K562 (cell line): ENCODE results near the gene SPDYE16. TPM values are rescaled to one million over a fixed set of nuclear protein-coding genes. Genes with fewer than 3 reads are reported as not detected.

Source experiments
- ARNT ChIP-seq, 2 experiments: fragments of 450-650 bp; IDR thresholded peaks; 2 replicates each; pipeline ENCODE4 v1.6.1; 2016; ENCODE audit warnings: mild to moderate bottlenecking in 1 of 2
- CREB3L1 ChIP-seq: fragments of 450-650 bp; IDR thresholded peaks from 2 replicates; pipeline ENCODE4 v1.6.1; 2014; ENCODE audit warnings: low read depth, mild to moderate bottlenecking, moderate library complexity, borderline replicate concordance
- HMBOX1 ChIP-seq: sonication (generic); IDR thresholded peaks from 2 replicates; pipeline ENCODE4 v1.6.1; 2016
- HNRNPLL ChIP-seq: fragments of 200-400 bp; formaldehyde crosslinking; IDR thresholded peaks from 2 replicates; pipeline ENCODE4 v1.6.1; 2017; ENCODE audit warnings: low read length, low read depth, mild to moderate bottlenecking; ENCODE audit not compliant: poor library complexity, severe bottlenecking
- MEF2A ChIP-seq: IDR thresholded peaks from 2 replicates; pipeline ENCODE4 v1.6.1; 2011; ENCODE audit warnings: low read depth, mild to moderate bottlenecking, low read length, moderate library complexity; ENCODE audit not compliant: control insufficient read depth
- NELFE ChIP-seq: IDR thresholded peaks from 2 replicates; pipeline ENCODE4 v1.6.1; 2011; ENCODE audit warnings: mild to moderate bottlenecking; ENCODE audit not compliant: insufficient read depth, insufficient read length
- PKNOX1 ChIP-seq: fragments of 450-650 bp; IDR thresholded peaks from 2 replicates; pipeline ENCODE4 v1.6.1; 2016
- PTTG1 ChIP-seq: fragments of 450-650 bp; IDR thresholded peaks from 2 replicates; pipeline ENCODE4 v1.6.1; 2016; ENCODE audit warnings: low read depth, mild to moderate bottlenecking, missing genetic modification characterization, missing compliant biosample characterization
- SAP30 ChIP-seq: fragments of 200-600 bp; sonication (generic); IDR thresholded peaks from 2 replicates; pipeline ENCODE4 v1.6.1; 2012; ENCODE audit warnings: borderline replicate concordance, low read depth, mild to moderate bottlenecking, moderate library complexity, low read length, control low read depth, inconsistent platforms; ENCODE audit not compliant: insufficient read depth, poor library complexity, severe bottlenecking
- SMARCA5 ChIP-seq: fragments of 450-650 bp; IDR thresholded peaks from 2 replicates; pipeline ENCODE4 v1.6.1; 2016
- SOX6 ChIP-seq: fragments of 450-650 bp; IDR thresholded peaks from 2 replicates; pipeline ENCODE4 v1.6.1; 2014; ENCODE audit warnings: mild to moderate bottlenecking
- TAF9B ChIP-seq: fragments of 450-650 bp; IDR thresholded peaks from 2 replicates; pipeline ENCODE4 v1.6.1; 2018; ENCODE audit warnings: mild to moderate bottlenecking; ENCODE audit not compliant: partially characterized antibody
- ZBTB33 ChIP-seq: sonication (generic); formaldehyde crosslinking; IDR thresholded peaks from 2 replicates; pipeline ENCODE4 v1.8.1; 2023; ENCODE audit warnings: mild to moderate bottlenecking, missing genetic modification reagents
- ZBTB7A ChIP-seq: IDR thresholded peaks from 2 replicates; pipeline ENCODE4 v1.6.1; 2011; ENCODE audit warnings: low read depth, mild to moderate bottlenecking, low read length, moderate library complexity, borderline replicate concordance; ENCODE audit not compliant: control insufficient read depth
- ZNF398 ChIP-seq: fragments of 250-450 bp; sonication (Bioruptor Pico); IDR thresholded peaks from 2 replicates; pipeline ENCODE4 v1.8.0; 2021; ENCODE audit warnings: moderate library complexity, mild to moderate bottlenecking, inconsistent platforms
- ZNF444 ChIP-seq: fragments of 250-450 bp; sonication (Bioruptor Pico); IDR thresholded peaks from 2 replicates; pipeline ENCODE4 v1.4.0; 2020; ENCODE audit warnings: mild to moderate bottlenecking, moderate library complexity
- ZNF668 ChIP-seq: fragments of 250-450 bp; sonication (Bioruptor Pico); IDR thresholded peaks from 2 replicates; pipeline ENCODE4 v1.8.0; 2022; ENCODE audit warnings: mild to moderate bottlenecking, inconsistent platforms
- ZNF766 ChIP-seq: fragments of 200-800 bp; sonication (Bioruptor generic); conservative IDR thresholded peaks from 2 replicates; pipeline ENCODE4 v1.6.1; 2016; ENCODE audit warnings: missing genetic modification characterization, missing compliant biosample characterization
- ZNF780A ChIP-seq: fragments of 250-450 bp; sonication (Bioruptor Pico); IDR thresholded peaks from 2 replicates; pipeline ENCODE4 v1.5.0; 2021; ENCODE audit warnings: mild to moderate bottlenecking
- polyA plus RNA-seq, 8 experiments: library from polyadenylated mRNA; depleted of rRNA in 4 of 8; stranded (reverse) in 5 of 8; unstranded in 3 of 8; fragments of >200 nt; fragmentation: Nextera tagmentation in 2 of 8; fragmentation: Illumina TruSeq in 1 of 8; extraction: Ambion mirVana in 2 of 8; extraction: Trizol in 1 of 8; gene quantifications; 2 replicates each; pipeline versions ENCODE4 v1.2.1 to v1.2.3, GENCODE V29; 2011 to 2014; ENCODE audit warnings: inconsistent platforms in 1 of 8, missing spikeins in 1 of 8
- total RNA-seq, 7 experiments: library from RNA; depleted of rRNA in 6 of 7; stranded (reverse); fragments of >200 nt in 6 of 7; fragmentation: Illumina TruSeq in 2 of 7; extraction: Trizol in 2 of 7; gene quantifications; 2 replicates each; pipeline versions ENCODE4 v1.2.1 to v1.2.3, GENCODE V29; 2011 to 2021; ENCODE audit warnings: low replicate concordance in 1 of 7

Gene SPDYE16
- total and polyA plus RNA-seq, 9 of the 15 experiments (the other 6 are each of a cell fraction or from before 2014, with no cell fraction given) = 0.04 to 0.13 (median 0.06) TPM; not detected in 4

GRCh38 chr7:76512941-76513816 is 29.9 kb downstream of the SPDYE16 start (continued):
- no peak for TF ChIP-seq ZNF444 (CRISPR knock-in tag)
- no peak for TF ChIP-seq ZNF398
- TF ChIP-seq ZNF780A = no peak
- no peak for TF ChIP-seq SOX6
- TF ChIP-seq TAF9B = no peak
- TF ChIP-seq SAP30 = no peak
- no peak for TF ChIP-seq NELFE
- peak; percentile 9; the same call in 1 of the 2 replicates for TF ChIP-seq PKNOX1
- TF ChIP-seq ZBTB7A = peak; percentile 30; the same call in 1 of the 2 replicates
- no peak for TF ChIP-seq CREB3L1
- TF ChIP-seq ARNT (IDR thresholded peaks at IDR 0.05) = no peak
- TF ChIP-seq ZBTB33 (CRISPR knock-in tag) = peak; percentile 43; the same call in 1 of the 2 replicates
- no peak for TF ChIP-seq ZNF668 (CRISPR knock-in tag)
- TF ChIP-seq HNRNPLL = no peak
- TF ChIP-seq PTTG1 (tag) = no peak
- TF ChIP-seq SMARCA5 = no peak
- no peak for TF ChIP-seq HMBOX1
- TF ChIP-seq MEF2A = no peak
- no peak for TF ChIP-seq ZNF766 (CRISPR knock-in tag)
